H9 (cell line): ENCODE measurements around the gene CACNB4. TPM values are rescaled to one million over a fixed set of nuclear protein-coding genes. Genes with fewer than 3 reads are reported as not detected.

ENCODE experiments used
- DNase-seq: peaks from one replicate; pipeline ENCODE4 v3.0.0-alpha.2; 2017
- H2AFZ ChIP-seq: one replicate; pipeline ENCODE4 v1.6.1; 2013; ENCODE audit warnings: mild to moderate bottlenecking, low read length, control low read depth, moderate library complexity
- H2AK5ac ChIP-seq: 2 replicates; pipeline ENCODE4 v1.6.1; 2013; ENCODE audit warnings: low read length, control low read depth, mixed read lengths; ENCODE audit not compliant: insufficient read length
- H2BK120ac ChIP-seq: one replicate; pipeline ENCODE4 v1.6.1; 2013; ENCODE audit warnings: low read depth, mild to moderate bottlenecking, low read length, control low read depth, inconsistent platforms; ENCODE audit not compliant: poor library complexity, severe bottlenecking
- H2BK12ac ChIP-seq: 2 replicates; pipeline ENCODE4 v1.6.1; 2013; ENCODE audit warnings: low read length, control low read depth, mixed read lengths, low read depth; ENCODE audit not compliant: insufficient read length
- H2BK15ac ChIP-seq: 2 replicates; pipeline ENCODE4 v1.6.1; 2013; ENCODE audit warnings: low read depth, low read length, control low read depth
- H2BK20ac ChIP-seq: one replicate; pipeline ENCODE4 v1.6.1; 2013; ENCODE audit warnings: low read depth, mild to moderate bottlenecking, low read length, control low read depth, inconsistent platforms; ENCODE audit not compliant: poor library complexity, severe bottlenecking
- H2BK5ac ChIP-seq: 2 replicates; pipeline ENCODE4 v1.6.1; 2013; ENCODE audit warnings: low read length, control low read depth, mixed read lengths; ENCODE audit not compliant: insufficient read length
- H3K14ac ChIP-seq: 2 replicates; pipeline ENCODE4 v1.6.1; 2013; ENCODE audit warnings: low read length, control low read depth; ENCODE audit not compliant: insufficient read depth
- H3K18ac ChIP-seq: 2 replicates; pipeline ENCODE4 v1.6.1; 2013; ENCODE audit warnings: low read depth, mild to moderate bottlenecking, mixed read lengths, low read length, control low read depth; ENCODE audit not compliant: insufficient read length
- H3K23ac ChIP-seq: 2 replicates; pipeline ENCODE4 v1.6.1; 2013; ENCODE audit warnings: low read length, control low read depth, mixed read lengths, low read depth; ENCODE audit not compliant: insufficient read length
- H3K23me2 ChIP-seq: 2 replicates; pipeline ENCODE4 v1.6.1; 2013; ENCODE audit warnings: low read depth, mild to moderate bottlenecking, mixed read lengths, low read length, control low read depth; ENCODE audit not compliant: insufficient read length, poor library complexity, severe bottlenecking
- H3K27ac ChIP-seq: 2 replicates; pipeline ENCODE4 v1.5.1; 2013; ENCODE audit warnings: low read length, control low read depth, mixed read lengths, low read depth; ENCODE audit not compliant: insufficient read length
- H3K27me3 ChIP-seq: 2 replicates; pipeline ENCODE4 v1.6.1; 2013; ENCODE audit warnings: low read length, control low read depth, inconsistent platforms; ENCODE audit not compliant: insufficient read depth
- H3K4ac ChIP-seq: 2 replicates; pipeline ENCODE4 v1.6.1; 2013; ENCODE audit warnings: low read depth, mild to moderate bottlenecking, control low read depth, inconsistent platforms, low read length, moderate library complexity
- H3K4me1 ChIP-seq: 2 replicates; pipeline ENCODE4 v1.6.1; 2013; ENCODE audit warnings: low read length, control low read depth, inconsistent platforms; ENCODE audit not compliant: insufficient read depth
- H3K4me2 ChIP-seq: 2 replicates; pipeline ENCODE4 v1.6.1; 2013; ENCODE audit warnings: low read length, control low read depth, mixed read lengths; ENCODE audit not compliant: insufficient read length, insufficient read depth
- H3K56ac ChIP-seq: 2 replicates; pipeline ENCODE4 v1.6.1; 2013; ENCODE audit warnings: low read depth, mild to moderate bottlenecking, mixed read lengths, low read length, control low read depth; ENCODE audit not compliant: insufficient read length
- H3K79me1 ChIP-seq: 2 replicates; pipeline ENCODE4 v1.6.1; 2013; ENCODE audit warnings: low read depth, mild to moderate bottlenecking, moderate library complexity, low read length, control low read depth, inconsistent platforms; ENCODE audit not compliant: insufficient read depth, poor library complexity, severe bottlenecking
- H3K79me2 ChIP-seq: 2 replicates; pipeline ENCODE4 v1.6.1; 2013; ENCODE audit warnings: low read length, control low read depth, inconsistent platforms; ENCODE audit not compliant: insufficient read depth
- H3K9ac ChIP-seq: 2 replicates; pipeline ENCODE4 v1.6.1; 2013; ENCODE audit warnings: low read length, control low read depth, mixed read lengths; ENCODE audit not compliant: insufficient read length; ENCODE audit errors: extremely low read depth
- H3K9me3 ChIP-seq: one replicate; pipeline ENCODE4 v1.6.1; 2013; ENCODE audit warnings: low read depth, low read length, inconsistent platforms; ENCODE audit not compliant: control insufficient read depth
- H3T11ph ChIP-seq: one replicate; pipeline ENCODE4 v1.6.1; 2013; ENCODE audit warnings: mild to moderate bottlenecking, low read length, control low read depth, inconsistent platforms
- H4K20me1 ChIP-seq: one replicate; pipeline ENCODE4 v1.6.1; 2013; ENCODE audit not compliant: control insufficient read depth, insufficient read length, insufficient read depth
- H4K5ac ChIP-seq: 2 replicates; pipeline ENCODE4 v1.6.1; 2013; ENCODE audit warnings: low read depth, mild to moderate bottlenecking, mixed read lengths, low read length, control low read depth; ENCODE audit not compliant: insufficient read length
- H4K8ac ChIP-seq: replicated peaks from 2 replicates; pipeline ENCODE4 v1.6.1; 2013; ENCODE audit warnings: low read length, control low read depth, mixed read lengths, low read depth; ENCODE audit not compliant: insufficient read length
- H4K91ac ChIP-seq: 2 replicates; pipeline ENCODE4 v1.6.1; 2013; ENCODE audit warnings: low read depth, mild to moderate bottlenecking, moderate library complexity, mixed read lengths, low read length, control low read depth; ENCODE audit not compliant: insufficient read length
- H3K27ac Mint-ChIP-seq, 3 experiments: 2 replicates in 2 of 3; 3 replicates in 1 of 3; pipeline ENCODE4 v1.8.0; 2020 to 2021; ENCODE audit warnings: mixed read lengths in 3 of 3, mild to moderate bottlenecking in 1 of 3, moderate library complexity in 1 of 3
- H3K27me3 Mint-ChIP-seq: 2 replicates; pipeline ENCODE4 v1.8.0; 2021; ENCODE audit warnings: low read depth, mild to moderate bottlenecking, moderate library complexity, mixed read lengths
- H3K36me3 Mint-ChIP-seq, 3 experiments: 2 replicates in 2 of 3; 3 replicates in 1 of 3; pipeline ENCODE4 v1.8.0; 2020 to 2021; ENCODE audit warnings: low read depth in 3 of 3, mixed read lengths in 3 of 3; ENCODE audit not compliant: insufficient read depth in 1 of 3
- H3K4me1 Mint-ChIP-seq, 2 experiments: 2 replicates each; pipeline ENCODE4 v1.8.0; 2020; ENCODE audit warnings: mixed read lengths in 2 of 2
- H3K4me3 Mint-ChIP-seq, 2 experiments: 2 replicates in 1 of 2; 3 replicates in 1 of 2; pipeline ENCODE4 v1.8.0; 2020 to 2021; ENCODE audit warnings: mild to moderate bottlenecking in 2 of 2, mixed read lengths in 2 of 2, moderate library complexity in 1 of 2
- H3K9me3 Mint-ChIP-seq, 2 experiments: 2 replicates in 1 of 2; 3 replicates in 1 of 2; pipeline ENCODE4 v1.8.0; 2020; ENCODE audit warnings: mild to moderate bottlenecking in 2 of 2, mixed read lengths in 2 of 2, moderate library complexity in 1 of 2
- CTCF ChIP-seq: fragments of 200-600 bp; sonication (generic); conservative IDR thresholded peaks from 3 replicates; pipeline ENCODE4 v1.8.0; 2021; ENCODE audit warnings: antibody characterized with exemption, mild to moderate bottlenecking
- total RNA-seq: library from RNA; stranded (reverse); gene quantifications from 2 replicates; pipeline ENCODE4 v1.2.1, GENCODE V29; 2021

Gene CACNB4
- total RNA-seq, 1 experiment from 2014 or later: 1.4 TPM

- Mint-ChIP-seq H3K4me1 (no peaks in the 10 kb centered on the region), H3K9me3 (no peaks in the 10 kb centered on the region), H3K36me3 (no peaks in the 10 kb centered on the region), H3K27me3 (peaks cover 2% of the 10 kb centered on the region; the same call in 1 of the 2 replicates), H3K4me3 (no peak overlapping the region), H3K27ac (no peak overlapping the region)
- no peaks in the 10 kb centered on the region for H3K79me1 ChIP-seq
- H4K20me1 ChIP-seq: no peaks in the 10 kb centered on the region
- no peak overlapping the region for H3K4ac ChIP-seq
- H3K27me3 ChIP-seq: no peaks in the 10 kb centered on the region
- no peak overlapping the region for H3K18ac ChIP-seq
- H3K27ac ChIP-seq: no peak overlapping the region
- no peak overlapping the region for H3K23ac ChIP-seq
- H4K5ac ChIP-seq: no peak overlapping the region
- H3K4me1 ChIP-seq: peaks cover 2% of the 10 kb centered on the region; the same call in 1 of the 2 replicates
- H2AFZ ChIP-seq: no peak overlapping the region
- H3K14ac ChIP-seq: no peak overlapping the region
- no peak overlapping the region for H2AK5ac ChIP-seq
- H2BK5ac ChIP-seq: no peak overlapping the region
- H2BK12ac ChIP-seq: no peak overlapping the region
- no peaks in the 10 kb centered on the region for H3K23me2 ChIP-seq
- H3K9me3 ChIP-seq: no peaks in the 10 kb centered on the region
- DNase-seq: no peak
- TF ChIP-seq CTCF: no peak
- no peak overlapping the region for H3K56ac ChIP-seq
- H4K91ac ChIP-seq: no peak overlapping the region
- no peak overlapping the region for H4K8ac ChIP-seq
- H3T11ph ChIP-seq: no peak overlapping the region
- H2BK120ac ChIP-seq: no peak overlapping the region
- no peak overlapping the region for H3K9ac ChIP-seq
- no peak overlapping the region for H3K4me2 ChIP-seq
- H2BK20ac ChIP-seq: no peak overlapping the region
- H3K79me2 ChIP-seq: 0 out of 2 replicates have a peak, but pooled peaks cover 1% of the 10 kb centered on the region
- H2BK15ac ChIP-seq: no peak overlapping the region
These were observed 79.1 kb downstream of the CACNB4 start for GRCh38 chr2:152019732-152020131.
